OCI-LY1 (cell line): ENCODE measurements around the gene OR6C6.

Experiments used
- H2AFZ ChIP-seq: fragments of 200-600 bp; sonication (generic), shearing (Covaris generic); 2 replicates; pipeline ENCODE4 v1.6.0; 2014; ENCODE audit warnings: antibody characterized with exemption, mild to moderate bottlenecking, low read length
- H3F3A ChIP-seq: fragments of 200-600 bp; sonication (generic), shearing (Covaris generic); 2 replicates; pipeline ENCODE4 v1.6.0; 2014; ENCODE audit warnings: mild to moderate bottlenecking, antibody characterized with exemption, low read length, moderate library complexity; ENCODE audit not compliant: insufficient read depth
- H3K27ac ChIP-seq: fragments of 200-600 bp; sonication (generic); 2 replicates; pipeline ENCODE4 v1.5.1; 2014; ENCODE audit warnings: low read length, mixed run types, mild to moderate bottlenecking, low read depth; ENCODE audit not compliant: poor library complexity, severe bottlenecking
- H3K27me3 ChIP-seq: fragments of 200-600 bp; sonication (generic); 2 replicates; pipeline ENCODE4 v1.6.0; 2014; ENCODE audit warnings: antibody characterized with exemption, mild to moderate bottlenecking, low read length, moderate library complexity; ENCODE audit not compliant: insufficient read depth
- H3K36me3 ChIP-seq: fragments of 200-600 bp; sonication (generic); 2 replicates; pipeline ENCODE4 v1.6.1; 2014; ENCODE audit warnings: mild to moderate bottlenecking, antibody characterized with exemption, low read length, moderate library complexity, mixed read lengths; ENCODE audit not compliant: insufficient read depth
- H3K4me1 ChIP-seq: fragments of 200-600 bp; sonication (generic); 2 replicates; pipeline ENCODE4 v1.5.1; 2014; ENCODE audit warnings: mild to moderate bottlenecking, low read length, moderate library complexity; ENCODE audit not compliant: insufficient read depth, severe bottlenecking
- H3K4me2 ChIP-seq: fragments of 200-600 bp; sonication (generic), shearing (Covaris generic); 2 replicates; pipeline ENCODE4 v1.6.1; 2014; ENCODE audit warnings: low read length
- H3K4me3 ChIP-seq: fragments of 200-600 bp; sonication (generic); 2 replicates; pipeline ENCODE4 v1.5.1; 2014; ENCODE audit warnings: low read length, low read depth, mild to moderate bottlenecking, mixed read lengths; ENCODE audit not compliant: poor library complexity, severe bottlenecking
- H3K79me2 ChIP-seq: fragments of 200-600 bp; shearing (Covaris generic); 2 replicates; pipeline ENCODE4 v1.6.1; 2016; ENCODE audit warnings: mixed run types, low read length, mixed read lengths; ENCODE audit not compliant: insufficient read depth
- H3K9ac ChIP-seq: fragments of 200-600 bp; sonication (generic), shearing (Covaris generic); 2 replicates; pipeline ENCODE4 v1.6.1; 2014; ENCODE audit warnings: mild to moderate bottlenecking, low read length, mixed read lengths
- H3K9me2 ChIP-seq: fragments of 200-600 bp; sonication (generic), shearing (Covaris generic); 2 replicates; pipeline ENCODE4 v1.6.1; 2014; ENCODE audit warnings: low read depth, mild to moderate bottlenecking, low read length, mixed read lengths
- H3K9me3 ChIP-seq: fragments of 200-600 bp; shearing (Covaris generic); 2 replicates; pipeline ENCODE4 v1.6.1; 2014; ENCODE audit warnings: low read length, mixed read lengths
- H4K20me1 ChIP-seq: fragments of 200-600 bp; sonication (generic), shearing (Covaris generic); 2 replicates; pipeline ENCODE4 v1.6.0; 2016; ENCODE audit warnings: mild to moderate bottlenecking, low read length; ENCODE audit not compliant: insufficient read depth
- CTCF ChIP-seq: fragments of 200-600 bp; sonication (generic), shearing (Covaris generic); IDR thresholded peaks from 2 replicates; pipeline ENCODE4 v1.5.1; 2017; ENCODE audit warnings: mild to moderate bottlenecking, antibody characterized with exemption, low read length, moderate library complexity, mixed read lengths
- EZH2 ChIP-seq: fragments of 200-600 bp; sonication (generic), shearing (Covaris generic); IDR thresholded peaks from 2 replicates; pipeline ENCODE4 v1.8.0; 2017; ENCODE audit warnings: borderline replicate concordance, mixed run types, mild to moderate bottlenecking, antibody characterized with exemption, low read length, moderate library complexity, mixed read lengths

Gene OR6C6

GRCh38 chr12:55258303-55258702 lies 38.1 kb downstream of the OR6C6 start:
- Histone ChIP-seq H3F3A (no peaks in the 10 kb centered on the region), H3K27me3 (no peaks in the 10 kb centered on the region), H3K9me3 (no peaks in the 10 kb centered on the region), H3K9me2 (no peaks in the 10 kb centered on the region), H3K4me1 (no peaks in the 10 kb centered on the region), H3K4me2 (no peak overlapping the region), H4K20me1 (no peaks in the 10 kb centered on the region), H2AFZ (no peak overlapping the region), H3K79me2 (no peaks in the 10 kb centered on the region), H3K4me3 (no peak overlapping the region), H3K27ac (no peak overlapping the region), H3K36me3 (no peaks in the 10 kb centered on the region), H3K9ac (no peak overlapping the region)
- TF ChIP-seq EZH2 (no peak), CTCF (no peak)

GRCh38 chr12:55256831-55257230 lies 39.5 kb downstream of the OR6C6 start:
- Histone ChIP-seq H4K20me1 (no peaks in the 10 kb centered on the region), H3K27ac (no peak overlapping the region), H3K36me3 (no peaks in the 10 kb centered on the region), H3K4me3 (no peak overlapping the region), H3K9me3 (no peaks in the 10 kb centered on the region), H3F3A (no peaks in the 10 kb centered on the region), H3K9me2 (no peaks in the 10 kb centered on the region), H3K79me2 (no peaks in the 10 kb centered on the region), H3K4me2 (no peak overlapping the region), H3K27me3 (no peaks in the 10 kb centered on the region), H3K4me1 (no peaks in the 10 kb centered on the region), H2AFZ (no peak overlapping the region), H3K9ac (no peak overlapping the region)
- no peak for TF ChIP-seq CTCF
- no peak for TF ChIP-seq EZH2

- no peak overlapping the region for H3K9ac ChIP-seq
- H3K27me3 ChIP-seq: no peaks in the 10 kb centered on the region
- H3F3A ChIP-seq: no peaks in the 10 kb centered on the region
- H3K36me3 ChIP-seq: no peaks in the 10 kb centered on the region
- TF ChIP-seq EZH2: no peak
- TF ChIP-seq CTCF: no peak
- H3K4me3 ChIP-seq: no peak overlapping the region
- H3K4me2 ChIP-seq: no peak overlapping the region
- H4K20me1 ChIP-seq: no peaks in the 10 kb centered on the region
- H3K9me3 ChIP-seq: no peaks in the 10 kb centered on the region
- no peaks in the 10 kb centered on the region for H3K79me2 ChIP-seq
- no peaks in the 10 kb centered on the region for H3K4me1 ChIP-seq
- no peak overlapping the region for H3K27ac ChIP-seq
- H2AFZ ChIP-seq: no peak overlapping the region
- H3K9me2 ChIP-seq: no peaks in the 10 kb centered on the region
These were observed 43.1 kb downstream of the OR6C6 start for GRCh38 chr12:55253281-55253680.
